Measurements from ENCODE around the gene ZRSR2. TPM values are rescaled to one million over a fixed set of nuclear protein-coding genes. Genes with fewer than 3 reads are reported as not detected.

Gene ZRSR2
- total RNA-seq, 1 donor, result 2.9 TPM

GRCh38 chrX:15864629-15865028 is 74.3 kb downstream of the ZRSR2 start:
- H3K79me2 ChIP-seq (ENCODE audit: insufficient read depth, low read length), result no peaks in the 10 kb centered on the region
- DNase-seq (ENCODE audit: insufficient read length, low spot score, missing footprints), result no peak
- no peak overlapping the region for H3K4me2 ChIP-seq (ENCODE audit: insufficient read depth, low read length)
- no peaks in the 10 kb centered on the region for H3K4me1 ChIP-seq (ENCODE audit: insufficient read depth, low read length)
- no peak overlapping the region for H3K4me3 ChIP-seq (ENCODE audit: insufficient read depth, low read length)
- H3K27me3 ChIP-seq (ENCODE audit: insufficient read depth, low read length), result peaks cover 35% of the 10 kb centered on the region
- no peaks in the 10 kb centered on the region for H3K9me3 ChIP-seq (ENCODE audit: low read depth, low read length)
- no peaks in the 10 kb centered on the region for H4K20me1 ChIP-seq (ENCODE audit: insufficient read depth, low read length)
- no peak overlapping the region for H3K27ac ChIP-seq (ENCODE audit: low read depth, low read length)
- H3K36me3 ChIP-seq (ENCODE audit: insufficient read depth, low read length), result no peaks in the 10 kb centered on the region
- TF ChIP-seq, protein P1, sequence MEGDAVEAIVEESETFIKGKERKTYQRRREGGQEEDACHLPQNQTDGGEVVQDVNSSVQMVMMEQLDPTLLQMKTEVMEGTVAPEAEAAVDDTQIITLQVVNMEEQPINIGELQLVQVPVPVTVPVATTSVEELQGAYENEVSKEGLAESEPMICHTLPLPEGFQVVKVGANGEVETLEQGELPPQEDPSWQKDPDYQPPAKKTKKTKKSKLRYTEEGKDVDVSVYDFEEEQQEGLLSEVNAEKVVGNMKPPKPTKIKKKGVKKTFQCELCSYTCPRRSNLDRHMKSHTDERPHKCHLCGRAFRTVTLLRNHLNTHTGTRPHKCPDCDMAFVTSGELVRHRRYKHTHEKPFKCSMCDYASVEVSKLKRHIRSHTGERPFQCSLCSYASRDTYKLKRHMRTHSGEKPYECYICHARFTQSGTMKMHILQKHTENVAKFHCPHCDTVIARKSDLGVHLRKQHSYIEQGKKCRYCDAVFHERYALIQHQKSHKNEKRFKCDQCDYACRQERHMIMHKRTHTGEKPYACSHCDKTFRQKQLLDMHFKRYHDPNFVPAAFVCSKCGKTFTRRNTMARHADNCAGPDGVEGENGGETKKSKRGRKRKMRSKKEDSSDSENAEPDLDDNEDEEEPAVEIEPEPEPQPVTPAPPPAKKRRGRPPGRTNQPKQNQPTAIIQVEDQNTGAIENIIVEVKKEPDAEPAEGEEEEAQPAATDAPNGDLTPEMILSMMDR (IDR thresholded peaks at IDR 0.05; ENCODE audit: extremely low read depth, low read depth, low read length), result no peak
- H2AFZ ChIP-seq (ENCODE audit: low read length), result no peak overlapping the region

- H4K20me1 ChIP-seq (ENCODE audit: insufficient read depth, low read length), result no peaks in the 10 kb centered on the region
- no peaks in the 10 kb centered on the region for H3K79me2 ChIP-seq (ENCODE audit: insufficient read depth, low read length)
- H3K4me3 ChIP-seq (ENCODE audit: insufficient read depth, low read length), result no peak overlapping the region
- DNase-seq (ENCODE audit: insufficient read length, low spot score, missing footprints), result no peak
- TF ChIP-seq, protein P1 (IDR thresholded peaks at IDR 0.05; ENCODE audit: extremely low read depth, low read depth, low read length), result no peak
- no peak overlapping the region for H2AFZ ChIP-seq (ENCODE audit: low read length)
- no peak overlapping the region for H3K27ac ChIP-seq (ENCODE audit: low read depth, low read length)
- no peak overlapping the region for H3K4me2 ChIP-seq (ENCODE audit: insufficient read depth, low read length)
- H3K36me3 ChIP-seq (ENCODE audit: insufficient read depth, low read length), result no peaks in the 10 kb centered on the region
- no peaks in the 10 kb centered on the region for H3K4me1 ChIP-seq (ENCODE audit: insufficient read depth, low read length)
- H3K9me3 ChIP-seq (ENCODE audit: low read depth, low read length), result no peaks in the 10 kb centered on the region
- peaks cover 39% of the 10 kb centered on the region for H3K27me3 ChIP-seq (ENCODE audit: insufficient read depth, low read length)
Observed at GRCh38 chrX:15866147-15866546, 75.9 kb downstream of the ZRSR2 start.

GRCh38 chrX:15869695-15870094 is 79.4 kb downstream of the ZRSR2 start:
- Histone ChIP-seq H3K36me3 (ENCODE audit: insufficient read depth, low read length) (no peaks in the 10 kb centered on the region), H3K9me3 (ENCODE audit: low read depth, low read length) (no peaks in the 10 kb centered on the region), H3K27ac (ENCODE audit: low read depth, low read length) (no peak overlapping the region), H3K4me1 (ENCODE audit: insufficient read depth, low read length) (no peaks in the 10 kb centered on the region), H3K4me2 (ENCODE audit: insufficient read depth, low read length) (no peak overlapping the region), H4K20me1 (ENCODE audit: insufficient read depth, low read length) (no peaks in the 10 kb centered on the region), H3K4me3 (ENCODE audit: insufficient read depth, low read length) (no peak overlapping the region), H3K79me2 (ENCODE audit: insufficient read depth, low read length) (no peaks in the 10 kb centered on the region), H2AFZ (ENCODE audit: low read length) (no peak overlapping the region), H3K27me3 (ENCODE audit: insufficient read depth, low read length) (peaks cover 39% of the 10 kb centered on the region)
- DNase-seq (ENCODE audit: insufficient read length, low spot score, missing footprints), result no peak
- TF ChIP-seq, protein P1 (IDR thresholded peaks at IDR 0.05; ENCODE audit: extremely low read depth, low read depth, low read length), result no peak

DNA sequence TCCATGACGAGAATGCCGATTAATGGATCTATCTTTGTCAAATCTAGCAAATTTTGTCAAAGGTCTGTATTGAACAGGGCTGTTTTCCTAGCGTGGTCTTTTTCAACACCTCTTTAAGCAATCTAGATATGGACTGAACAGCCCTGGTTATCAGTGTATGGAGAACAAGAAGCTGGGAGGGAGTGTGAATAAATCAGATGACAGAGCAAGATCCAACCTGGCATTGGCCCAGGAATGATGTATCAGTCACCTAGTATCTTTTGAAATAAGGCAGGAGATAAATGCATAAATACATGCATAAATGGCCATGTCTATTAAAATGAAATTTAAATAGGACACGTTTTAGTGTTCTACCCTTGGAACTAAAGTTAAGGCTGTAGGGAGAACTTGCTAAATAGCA is 80.0 kb downstream of the ZRSR2 start:
- Histone ChIP-seq H3K4me2 (ENCODE audit: insufficient read depth, low read length) (no peak overlapping the region), H3K27me3 (ENCODE audit: insufficient read depth, low read length) (peaks cover 38% of the 10 kb centered on the region), H2AFZ (ENCODE audit: low read length) (no peak overlapping the region), H3K79me2 (ENCODE audit: insufficient read depth, low read length) (no peaks in the 10 kb centered on the region), H4K20me1 (ENCODE audit: insufficient read depth, low read length) (no peaks in the 10 kb centered on the region), H3K4me1 (ENCODE audit: insufficient read depth, low read length) (no peaks in the 10 kb centered on the region), H3K27ac (ENCODE audit: low read depth, low read length) (no peak overlapping the region), H3K4me3 (ENCODE audit: insufficient read depth, low read length) (no peak overlapping the region), H3K36me3 (ENCODE audit: insufficient read depth, low read length) (no peaks in the 10 kb centered on the region), H3K9me3 (ENCODE audit: low read depth, low read length) (no peaks in the 10 kb centered on the region)
- no peak for DNase-seq (ENCODE audit: insufficient read length, low spot score, missing footprints)
- TF ChIP-seq, protein P1 (IDR thresholded peaks at IDR 0.05; ENCODE audit: extremely low read depth, low read depth, low read length), result no peak

Other genes with a start within 250 kb of the ZRSR2 start
- gene ACE2, start 189.5 kb upstream of the ZRSR2 start, total RNA-seq, result under 0.01 TPM in 1 of 2 replicates, not detected in the other
- gene CLTRN, start 125.7 kb upstream of the ZRSR2 start, total RNA-seq, result 0.29 and 0.36 TPM in 2 replicates
- gene CA5B, start 52.2 kb upstream of the ZRSR2 start, total RNA-seq, result 6.9 and 10.0 TPM in 2 replicates
- gene AP1S2, start 64.3 kb downstream of the ZRSR2 start, total RNA-seq, result 14.8 and 15.9 TPM in 2 replicates